ENCODE results near the gene GLCE.

Gene GLCE

DNA sequence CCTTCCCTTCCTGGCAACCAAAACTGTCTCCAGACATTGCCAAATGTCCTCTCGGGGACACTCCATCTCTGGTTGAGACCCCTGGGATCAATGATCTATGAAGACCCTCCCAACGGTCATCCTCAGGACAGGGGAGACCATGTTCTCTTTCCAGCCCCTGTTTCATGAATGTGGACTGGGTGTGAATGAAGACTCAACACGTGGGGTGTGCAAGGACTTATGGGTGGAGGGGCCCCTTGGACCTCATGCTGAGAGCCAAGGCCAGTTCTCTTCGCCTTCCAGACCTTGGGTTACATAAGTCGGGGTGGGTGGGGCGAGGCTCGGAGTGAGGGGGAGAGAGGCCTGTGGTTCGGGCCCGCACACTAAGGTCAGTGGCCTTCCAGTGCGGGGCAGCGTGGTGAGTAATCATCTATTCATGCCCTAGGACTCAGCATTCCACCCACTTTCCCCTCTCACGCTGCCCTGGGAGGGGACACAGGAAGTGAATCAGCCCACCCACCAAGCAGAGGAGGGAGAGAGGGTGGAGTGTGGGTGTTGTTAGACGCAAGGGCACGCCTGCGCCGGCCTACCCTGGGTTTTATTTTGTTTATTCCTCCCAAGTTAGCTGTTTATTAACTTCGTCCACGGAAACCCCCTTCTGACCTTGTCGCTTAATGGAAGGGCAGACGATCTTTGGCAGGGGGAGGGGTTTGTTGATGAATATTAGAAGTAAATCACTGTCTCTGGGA lies 144.9 kb downstream of the GLCE start:
- Histone ChIP-seq H3K36me3 (ENCODE audit: insufficient read depth, low read length) (no peaks in the 10 kb centered on the region; the same call in 1 of the 2 replicates), H3K4me1 (ENCODE audit: insufficient read depth, low read length) (peaks cover 11% of the 10 kb centered on the region), H3K9me3 (ENCODE audit: control insufficient read depth, insufficient read depth, low read length) (no peaks in the 10 kb centered on the region), H3K9ac (ENCODE audit: low read depth, low read length) (no peak overlapping the region)

- Histone ChIP-seq H3K9ac (ENCODE audit: low read depth, low read length) (no peak overlapping the region), H3K4me1 (ENCODE audit: insufficient read depth, low read length) (peaks cover 12% of the 10 kb centered on the region)
These were observed 145.6 kb downstream of the GLCE start for GRCh38 chr15:69305933-69306568.

DNA sequence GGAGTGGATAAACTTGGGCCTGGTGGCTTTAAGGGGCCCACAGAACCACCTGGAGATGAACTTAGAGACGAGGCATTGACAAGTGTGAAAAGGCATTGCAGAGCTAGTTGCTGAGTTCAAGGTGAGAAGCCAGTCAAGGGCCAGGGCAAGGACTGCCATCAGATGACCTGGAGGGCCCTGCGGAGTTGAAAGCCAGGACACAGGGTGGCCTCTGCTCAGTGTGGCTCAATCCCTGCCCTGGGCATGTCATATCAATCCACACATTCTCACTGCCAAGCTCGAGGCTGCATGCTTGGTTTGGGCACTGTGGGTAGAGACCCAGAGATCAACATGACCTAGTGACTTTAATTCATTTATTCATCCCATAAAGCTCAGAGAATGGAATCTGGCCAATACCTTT lies 147.5 kb downstream of the GLCE start:
- Histone ChIP-seq H3K4me1 (ENCODE audit: insufficient read depth, low read length) (peaks cover 14% of the 10 kb centered on the region; the same call in 1 of the 2 replicates), H3K36me3 (ENCODE audit: insufficient read depth, low read length) (no peaks in the 10 kb centered on the region; the same call in 1 of the 2 replicates), H3K9ac (ENCODE audit: low read depth, low read length) (no peak overlapping the region), H3K9me3 (ENCODE audit: control insufficient read depth, insufficient read depth, low read length) (no peaks in the 10 kb centered on the region)

More at GRCh38 chr15:69305933-69306568, 145.6 kb downstream of the GLCE start:
- H3K9me3 ChIP-seq (ENCODE audit: control insufficient read depth, insufficient read depth, low read length), result no peaks in the 10 kb centered on the region
- no peaks in the 10 kb centered on the region; the same call in 1 of the 2 replicates for H3K36me3 ChIP-seq (ENCODE audit: insufficient read depth, low read length)

DNA sequence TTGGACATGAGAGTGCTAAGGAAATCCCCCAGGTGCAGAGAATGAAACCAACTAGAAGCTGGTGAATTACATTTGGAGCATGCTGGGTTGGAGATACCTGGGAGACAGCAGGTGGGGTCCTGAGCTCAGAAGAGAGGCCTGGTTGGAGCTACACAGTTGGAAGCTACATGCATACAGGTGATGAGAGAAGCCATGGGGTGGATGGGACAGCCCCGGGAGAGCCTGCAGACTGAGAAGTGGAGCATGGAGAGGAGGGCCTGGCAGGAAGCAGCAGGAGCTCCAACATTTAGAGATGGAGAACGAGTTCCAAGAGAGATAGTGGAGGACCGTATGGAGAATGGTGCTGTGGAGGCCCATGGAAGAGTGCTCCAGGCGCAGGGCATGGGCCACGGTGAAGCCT lies 148.5 kb downstream of the GLCE start:
- H3K9ac ChIP-seq (ENCODE audit: low read depth, low read length), result no peak overlapping the region
- H3K36me3 ChIP-seq (ENCODE audit: insufficient read depth, low read length), result no peaks in the 10 kb centered on the region
- no peaks in the 10 kb centered on the region for H3K9me3 ChIP-seq (ENCODE audit: control insufficient read depth, insufficient read depth, low read length)
- H3K4me1 ChIP-seq (ENCODE audit: insufficient read depth, low read length), result peaks cover 14% of the 10 kb centered on the region; the same call in 1 of the 2 replicates

GRCh38 chr15:69311319-69311721 lies 150.9 kb downstream of the GLCE start:
- Histone ChIP-seq H3K9me3 (ENCODE audit: control insufficient read depth, insufficient read depth, low read length) (no peaks in the 10 kb centered on the region), H3K4me1 (ENCODE audit: insufficient read depth, low read length) (peaks cover 14% of the 10 kb centered on the region; the same call in 1 of the 2 replicates), H3K9ac (ENCODE audit: low read depth, low read length) (no peak overlapping the region), H3K36me3 (ENCODE audit: insufficient read depth, low read length) (no peaks in the 10 kb centered on the region)

DNA sequence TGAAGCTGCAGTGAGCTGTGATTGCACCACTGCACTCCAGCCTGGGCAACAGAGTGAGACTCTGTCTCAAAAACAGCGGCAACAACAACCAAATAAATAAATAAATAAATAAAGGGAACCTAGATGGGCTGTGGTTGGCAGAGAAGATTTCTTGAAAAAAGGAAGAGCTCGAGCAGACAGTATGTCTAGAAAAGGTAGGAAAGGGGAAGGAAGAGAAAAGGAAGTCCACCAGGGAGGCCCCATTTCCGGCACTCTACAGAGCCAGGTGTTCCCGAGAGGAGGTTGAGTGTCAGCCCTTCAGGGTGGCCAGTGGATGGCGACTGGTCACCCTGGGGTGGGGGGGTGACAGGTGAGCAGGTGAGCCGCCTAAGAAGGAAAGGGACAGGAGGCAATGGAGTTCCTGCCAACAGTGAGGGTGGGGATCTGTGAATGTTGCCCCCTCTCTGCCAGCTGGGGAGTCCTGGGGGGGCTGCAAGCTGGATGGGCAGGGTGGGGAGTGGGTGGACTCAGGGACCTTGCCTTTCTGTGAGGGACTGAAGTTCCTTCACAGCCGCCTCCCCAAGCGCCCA lies 153.1 kb downstream of the GLCE start:
- no peak overlapping the region for H3K9ac ChIP-seq (ENCODE audit: low read depth, low read length)
- H3K36me3 ChIP-seq (ENCODE audit: insufficient read depth, low read length), result no peaks in the 10 kb centered on the region
- no peaks in the 10 kb centered on the region for H3K9me3 ChIP-seq (ENCODE audit: control insufficient read depth, insufficient read depth, low read length)
- peaks cover 14% of the 10 kb centered on the region; the same call in 1 of the 2 replicates for H3K4me1 ChIP-seq (ENCODE audit: insufficient read depth, low read length)

- Histone ChIP-seq H3K36me3 (ENCODE audit: insufficient read depth, low read length) (no peaks in the 10 kb centered on the region), H3K9me3 (ENCODE audit: control insufficient read depth, insufficient read depth, low read length) (no peaks in the 10 kb centered on the region), H3K9ac (ENCODE audit: low read depth, low read length) (no peak overlapping the region), H3K4me1 (ENCODE audit: insufficient read depth, low read length) (peaks cover 14% of the 10 kb centered on the region; the same call in 1 of the 2 replicates)
These were observed 153.7 kb downstream of the GLCE start for GRCh38 chr15:69314131-69314530.

- Histone ChIP-seq H3K9me3 (ENCODE audit: control insufficient read depth, insufficient read depth, low read length) (no peaks in the 10 kb centered on the region), H3K4me1 (ENCODE audit: insufficient read depth, low read length) (peaks cover 14% of the 10 kb centered on the region; the same call in 1 of the 2 replicates), H3K9ac (ENCODE audit: low read depth, low read length) (no peak overlapping the region), H3K36me3 (ENCODE audit: insufficient read depth, low read length) (no peaks in the 10 kb centered on the region)
These were observed 154.3 kb downstream of the GLCE start for GRCh38 chr15:69314736-69315135.

DNA sequence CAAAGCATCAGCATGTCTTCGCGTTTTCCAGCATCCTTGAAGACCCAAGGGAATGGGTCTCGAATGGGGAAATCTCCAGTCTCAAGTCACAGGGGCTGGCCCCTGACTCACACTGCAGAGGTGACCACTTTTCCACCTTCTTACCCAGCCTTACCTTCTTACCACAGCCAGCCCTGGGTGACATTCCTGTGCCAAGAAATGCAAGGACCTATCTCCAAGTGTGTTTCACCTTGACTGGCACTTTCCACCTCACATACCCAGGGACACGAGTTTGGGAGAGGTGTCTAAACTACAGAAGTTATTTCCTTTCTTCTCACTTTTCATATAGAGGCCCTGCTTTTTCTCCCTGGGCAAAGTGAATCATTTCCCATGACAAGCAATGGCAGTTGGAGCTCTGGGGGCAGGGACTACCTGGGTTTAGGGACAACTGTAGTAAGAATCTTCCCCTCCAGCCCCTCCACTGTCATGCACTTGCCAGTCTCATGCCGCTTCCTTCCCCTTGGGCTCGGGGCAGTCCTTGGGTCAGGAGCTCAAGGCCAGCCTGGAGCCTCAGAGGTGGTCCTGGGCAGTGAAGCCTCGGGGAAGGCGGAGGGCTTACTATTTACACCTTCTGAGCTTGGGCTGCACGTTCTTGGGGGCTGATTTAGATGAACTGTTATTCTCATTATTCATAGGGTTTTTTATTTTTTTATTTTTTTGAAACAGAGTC lies 155.1 kb downstream of the GLCE start:
- Histone ChIP-seq H3K9ac (ENCODE audit: low read depth, low read length) (no peak overlapping the region), H3K4me1 (ENCODE audit: insufficient read depth, low read length) (peaks cover 14% of the 10 kb centered on the region; the same call in 1 of the 2 replicates), H3K9me3 (ENCODE audit: control insufficient read depth, insufficient read depth, low read length) (no peaks in the 10 kb centered on the region), H3K36me3 (ENCODE audit: insufficient read depth, low read length) (no peaks in the 10 kb centered on the region)

GRCh38 chr15:69316291-69316690 lies 155.9 kb downstream of the GLCE start:
- H3K9me3 ChIP-seq (ENCODE audit: control insufficient read depth, insufficient read depth, low read length), result no peaks in the 10 kb centered on the region
- H3K9ac ChIP-seq (ENCODE audit: low read depth, low read length), result no peak overlapping the region
- H3K4me1 ChIP-seq (ENCODE audit: insufficient read depth, low read length), result peaks cover 11% of the 10 kb centered on the region; the same call in 1 of the 2 replicates
- no peaks in the 10 kb centered on the region for H3K36me3 ChIP-seq (ENCODE audit: insufficient read depth, low read length)

DNA sequence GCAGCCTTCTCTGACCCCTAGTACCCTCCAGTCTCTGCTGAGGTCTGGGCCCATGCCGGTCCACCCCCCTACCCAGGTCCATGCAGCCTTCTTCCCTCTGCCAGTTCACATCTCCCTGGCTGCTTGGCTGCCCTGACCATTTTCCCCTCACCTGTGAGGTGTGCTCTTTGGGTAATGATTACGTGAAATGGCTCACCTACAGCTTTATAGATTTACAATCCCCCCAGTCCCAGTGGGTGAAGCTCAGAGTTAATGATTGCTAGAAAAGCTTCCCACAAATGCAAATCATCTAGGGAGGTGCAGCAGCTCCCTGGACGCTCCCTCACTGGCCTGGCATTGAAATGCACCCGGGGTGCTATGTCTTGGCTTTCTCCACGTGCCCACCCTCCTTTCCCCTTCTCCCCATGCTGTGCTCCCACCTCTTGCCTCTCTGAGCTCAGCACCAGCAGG lies 157.0 kb downstream of the GLCE start:
- no peak overlapping the region for H3K9ac ChIP-seq (ENCODE audit: low read depth, low read length)

GRCh38 chr15:69318033-69318432 lies 157.6 kb downstream of the GLCE start:
- Histone ChIP-seq H3K4me1 (ENCODE audit: insufficient read depth, low read length) (peaks cover 6% of the 10 kb centered on the region; the same call in 1 of the 2 replicates), H3K9ac (ENCODE audit: low read depth, low read length) (no peak overlapping the region), H3K36me3 (ENCODE audit: insufficient read depth, low read length) (no peaks in the 10 kb centered on the region), H3K9me3 (ENCODE audit: control insufficient read depth, insufficient read depth, low read length) (no peaks in the 10 kb centered on the region)

More for the DNA sequence above, 157.0 kb downstream of the GLCE start:
- no peaks in the 10 kb centered on the region for H3K9me3 ChIP-seq (ENCODE audit: control insufficient read depth, insufficient read depth, low read length)
- no peaks in the 10 kb centered on the region for H3K36me3 ChIP-seq (ENCODE audit: insufficient read depth, low read length)
- H3K4me1 ChIP-seq (ENCODE audit: insufficient read depth, low read length), result peaks cover 6% of the 10 kb centered on the region; the same call in 1 of the 2 replicates

DNA sequence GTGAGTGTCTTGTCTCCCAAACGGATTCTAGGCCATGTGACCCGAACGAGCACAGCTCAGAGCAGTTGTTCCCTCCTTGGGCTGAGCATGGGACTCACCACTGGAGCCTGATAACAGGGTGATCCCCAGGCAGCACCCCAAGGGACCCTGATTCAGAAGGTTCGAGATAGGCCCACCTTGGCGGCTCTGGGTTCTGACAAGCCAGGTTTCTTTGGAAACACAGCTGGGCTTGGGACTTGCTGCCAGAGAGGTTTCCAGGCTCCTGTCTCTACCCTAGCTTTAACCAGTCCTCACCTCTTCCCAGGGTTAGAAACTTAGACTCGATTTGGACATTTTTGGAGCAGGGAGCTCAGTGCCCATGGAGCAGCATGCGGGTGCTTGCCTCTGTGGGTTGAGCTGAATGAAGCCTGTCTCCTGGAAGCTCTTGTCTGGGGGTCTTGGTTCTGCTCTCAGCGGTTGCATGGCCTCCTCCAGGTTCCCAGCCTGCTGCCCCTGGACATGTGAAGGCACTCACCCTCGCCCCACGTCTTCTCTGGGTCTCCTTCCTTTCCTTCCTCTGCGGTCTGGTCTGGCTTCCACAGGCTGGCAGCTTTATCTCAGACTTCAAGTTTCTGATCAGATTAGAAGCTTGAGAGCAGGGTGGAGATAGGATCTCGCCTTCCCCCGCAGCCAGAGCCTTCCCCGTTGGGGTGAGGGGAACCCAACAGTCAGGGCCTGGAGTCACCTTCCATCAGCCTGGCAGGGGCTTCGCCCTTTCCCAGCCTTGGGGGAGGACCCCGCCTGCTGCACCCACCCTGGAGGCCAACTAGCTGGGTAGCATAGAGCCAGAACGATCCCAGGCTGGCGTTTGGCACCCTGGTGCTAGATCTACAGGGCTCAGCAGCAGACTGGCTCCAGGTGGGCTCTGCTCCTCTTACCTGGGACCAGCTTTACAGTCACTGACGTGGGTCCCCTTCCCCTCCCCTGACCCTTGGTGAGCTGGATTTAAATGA lies 159.2 kb downstream of the GLCE start:
- Histone ChIP-seq H3K9ac (ENCODE audit: low read depth, low read length) (no peak overlapping the region), H3K4me1 (ENCODE audit: insufficient read depth, low read length) (peaks cover 4% of the 10 kb centered on the region; the same call in 1 of the 2 replicates), H3K36me3 (ENCODE audit: insufficient read depth, low read length) (no peaks in the 10 kb centered on the region), H3K9me3 (ENCODE audit: control insufficient read depth, insufficient read depth, low read length) (no peaks in the 10 kb centered on the region)

All from ES-I3 (cell line).